ENCODE data around the gene BCAS4. TPM values are rescaled to one million over a fixed set of nuclear protein-coding genes. Genes with fewer than 3 reads are reported as not detected.

BCAS4 gene
- total RNA-seq, 1 donor from 2014 or later: 9.0 TPM

DNA sequence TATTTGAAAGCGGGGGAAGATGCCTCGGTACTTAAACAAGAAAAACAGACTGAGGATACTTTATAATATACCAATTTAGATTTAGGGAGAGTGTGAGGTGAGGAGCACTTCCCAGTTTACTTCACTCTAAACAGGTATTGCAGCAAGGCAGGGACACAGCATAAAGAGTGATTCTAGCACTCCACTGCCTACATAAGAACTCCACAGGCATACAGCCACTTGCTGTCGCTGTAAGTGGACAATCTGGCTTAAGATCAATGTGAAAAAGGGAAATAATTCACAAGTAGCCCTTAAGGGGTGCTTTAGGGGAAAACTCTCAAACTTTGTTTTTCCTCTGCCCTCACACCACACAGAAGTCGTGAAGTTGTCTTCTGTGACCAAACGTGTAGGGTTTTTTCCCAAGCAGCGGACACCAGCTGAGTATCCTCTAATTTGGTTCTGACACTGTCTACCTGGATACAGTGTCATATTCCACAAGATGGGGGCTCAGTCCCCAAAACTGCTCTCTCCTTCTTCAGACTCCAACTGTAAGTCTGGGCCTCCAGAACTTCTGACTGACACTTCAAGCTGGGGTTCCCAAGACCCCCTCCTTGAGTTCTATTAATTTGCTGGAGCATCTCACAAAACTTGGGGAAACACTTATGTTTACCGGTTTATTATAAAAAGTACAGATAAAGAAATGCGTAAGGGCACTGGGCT lies 127.1 kb downstream of the BCAS4 start:
- TF ChIP-seq, protein P1, sequence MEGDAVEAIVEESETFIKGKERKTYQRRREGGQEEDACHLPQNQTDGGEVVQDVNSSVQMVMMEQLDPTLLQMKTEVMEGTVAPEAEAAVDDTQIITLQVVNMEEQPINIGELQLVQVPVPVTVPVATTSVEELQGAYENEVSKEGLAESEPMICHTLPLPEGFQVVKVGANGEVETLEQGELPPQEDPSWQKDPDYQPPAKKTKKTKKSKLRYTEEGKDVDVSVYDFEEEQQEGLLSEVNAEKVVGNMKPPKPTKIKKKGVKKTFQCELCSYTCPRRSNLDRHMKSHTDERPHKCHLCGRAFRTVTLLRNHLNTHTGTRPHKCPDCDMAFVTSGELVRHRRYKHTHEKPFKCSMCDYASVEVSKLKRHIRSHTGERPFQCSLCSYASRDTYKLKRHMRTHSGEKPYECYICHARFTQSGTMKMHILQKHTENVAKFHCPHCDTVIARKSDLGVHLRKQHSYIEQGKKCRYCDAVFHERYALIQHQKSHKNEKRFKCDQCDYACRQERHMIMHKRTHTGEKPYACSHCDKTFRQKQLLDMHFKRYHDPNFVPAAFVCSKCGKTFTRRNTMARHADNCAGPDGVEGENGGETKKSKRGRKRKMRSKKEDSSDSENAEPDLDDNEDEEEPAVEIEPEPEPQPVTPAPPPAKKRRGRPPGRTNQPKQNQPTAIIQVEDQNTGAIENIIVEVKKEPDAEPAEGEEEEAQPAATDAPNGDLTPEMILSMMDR (conservative IDR thresholded peaks at IDR 0.05): no peak
- Mint-ChIP-seq H3K4me1 (peaks cover 66% of the 10 kb centered on the region), H3K27ac (ENCODE audit: unreplicated experiment) (no peak overlapping the region), H3K27me3 (ENCODE audit: low read depth) (no peaks in the 10 kb centered on the region), H3K36me3 (ENCODE audit: low read depth) (peaks cover 3% of the 10 kb centered on the region), H3K4me3 (no peak overlapping the region), H3K9me3 (no peaks in the 10 kb centered on the region)
- no peak for DNase-seq (ENCODE audit: low read depth, low spot score)

DNA sequence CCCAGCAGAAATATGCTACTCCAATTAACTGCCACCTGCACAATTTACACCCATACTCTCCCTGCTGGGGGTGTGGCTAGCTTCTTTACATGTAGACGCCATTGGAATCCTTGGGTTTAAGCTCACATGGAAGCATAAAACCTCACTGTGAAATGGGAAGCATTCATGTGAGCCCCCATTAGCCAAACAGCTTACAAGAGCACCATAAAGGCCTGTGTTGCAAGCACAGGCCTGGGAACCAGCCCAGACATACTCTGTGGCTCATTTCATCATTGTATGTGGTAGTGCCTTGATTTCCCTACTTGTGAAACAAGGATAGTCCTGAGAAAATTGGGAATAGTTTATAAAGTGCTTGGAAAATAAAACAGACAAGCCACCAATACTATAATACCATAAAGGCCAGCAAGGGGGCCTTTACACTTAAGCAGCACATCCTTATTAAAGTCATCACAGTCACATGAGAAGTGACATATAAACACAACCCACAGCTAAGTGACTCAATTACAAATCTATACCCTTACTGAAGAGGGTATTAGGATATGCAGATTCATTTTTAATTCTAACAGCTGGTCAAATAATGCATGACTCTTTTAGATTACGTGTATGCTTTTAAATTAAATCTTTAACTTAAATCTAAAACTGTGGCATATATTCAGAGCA lies 129.5 kb downstream of the BCAS4 start:
- H3K36me3 Mint-ChIP-seq (ENCODE audit: low read depth): peaks cover 20% of the 10 kb centered on the region
- peaks cover 5% of the 10 kb centered on the region for H3K27me3 Mint-ChIP-seq (ENCODE audit: low read depth)
- no peak for DNase-seq (ENCODE audit: low read depth, low spot score)
- TF ChIP-seq, protein P1 (conservative IDR thresholded peaks at IDR 0.05): no peak
- no peak overlapping the region for H3K27ac Mint-ChIP-seq (ENCODE audit: unreplicated experiment)
- no peak overlapping the region for H3K4me3 Mint-ChIP-seq
- peaks cover 2% of the 10 kb centered on the region for H3K9me3 Mint-ChIP-seq
- peaks cover 71% of the 10 kb centered on the region for H3K4me1 Mint-ChIP-seq

DNA sequence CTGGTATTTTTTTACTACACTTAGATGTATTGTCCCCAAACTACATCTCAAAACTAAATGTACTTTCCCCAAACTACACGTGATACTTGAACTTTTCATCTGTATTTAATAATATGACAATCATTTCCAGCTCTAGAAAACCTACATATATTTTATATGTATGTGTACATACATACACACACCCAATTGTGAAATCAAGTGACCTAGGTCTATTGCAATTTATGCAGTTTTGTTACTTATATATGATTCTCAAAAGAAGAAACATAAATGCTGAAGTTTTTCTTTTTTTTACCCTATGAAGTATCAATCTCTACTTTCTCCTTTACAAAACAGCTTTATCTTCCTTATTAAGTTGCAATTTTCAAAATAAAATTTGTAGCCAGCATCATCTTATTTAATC lies 131.7 kb downstream of the BCAS4 start:
- Mint-ChIP-seq H3K4me3 (no peak overlapping the region), H3K4me1 (peaks cover 65% of the 10 kb centered on the region)
- DNase-seq (ENCODE audit: low read depth, low spot score): no peak

More for the DNA sequence above, 131.7 kb downstream of the BCAS4 start:
- Mint-ChIP-seq H3K36me3 (ENCODE audit: low read depth) (peaks cover 27% of the 10 kb centered on the region), H3K27me3 (ENCODE audit: low read depth) (peaks cover 15% of the 10 kb centered on the region), H3K27ac (ENCODE audit: unreplicated experiment) (no peak overlapping the region), H3K9me3 (peaks cover 3% of the 10 kb centered on the region)
- TF ChIP-seq, protein P1 (conservative IDR thresholded peaks at IDR 0.05): no peak

Other genes starting within 250 kb of the BCAS4 start
- 0.43 and 0.44 TPM in 2 replicates for gene RIPOR3, start 103.5 kb upstream of the BCAS4 start, total RNA-seq
- 9.5 and 9.8 TPM in 2 replicates for gene PARD6B, start 63.5 kb upstream of the BCAS4 start, total RNA-seq
- gene ADNP, start 136.4 kb downstream of the BCAS4 start, total RNA-seq: 132 and 140 TPM in 2 replicates
- 42.9 and 48.3 TPM in 2 replicates for gene DPM1, start 163.5 kb downstream of the BCAS4 start, total RNA-seq
- gene MOCS3, start 163.8 kb downstream of the BCAS4 start, total RNA-seq: 6.1 and 6.5 TPM in 2 replicates
- 4.5 and 5.8 TPM in 2 replicates for gene KCNG1, start 228.0 kb downstream of the BCAS4 start, total RNA-seq

All from neural crest cell (in vitro differentiated cells).